OCI-LY1 (cell line): ENCODE data around the gene BDH1.

Experiments
- H2AFZ ChIP-seq: fragments of 200-600 bp; sonication (generic), shearing (Covaris generic); 2 replicates; pipeline ENCODE4 v1.6.0; 2014; ENCODE audit warnings: antibody characterized with exemption, mild to moderate bottlenecking, low read length
- H3F3A ChIP-seq: fragments of 200-600 bp; sonication (generic), shearing (Covaris generic); 2 replicates; pipeline ENCODE4 v1.6.0; 2014; ENCODE audit warnings: mild to moderate bottlenecking, antibody characterized with exemption, low read length, moderate library complexity; ENCODE audit not compliant: insufficient read depth
- H3K27ac ChIP-seq: fragments of 200-600 bp; sonication (generic); 2 replicates; pipeline ENCODE4 v1.5.1; 2014; ENCODE audit warnings: low read length, mixed run types, mild to moderate bottlenecking, low read depth; ENCODE audit not compliant: poor library complexity, severe bottlenecking
- H3K27me3 ChIP-seq: fragments of 200-600 bp; sonication (generic); 2 replicates; pipeline ENCODE4 v1.6.0; 2014; ENCODE audit warnings: antibody characterized with exemption, mild to moderate bottlenecking, low read length, moderate library complexity; ENCODE audit not compliant: insufficient read depth
- H3K36me3 ChIP-seq: fragments of 200-600 bp; sonication (generic); 2 replicates; pipeline ENCODE4 v1.6.1; 2014; ENCODE audit warnings: mild to moderate bottlenecking, antibody characterized with exemption, low read length, moderate library complexity, mixed read lengths; ENCODE audit not compliant: insufficient read depth
- H3K4me1 ChIP-seq: fragments of 200-600 bp; sonication (generic); 2 replicates; pipeline ENCODE4 v1.5.1; 2014; ENCODE audit warnings: mild to moderate bottlenecking, low read length, moderate library complexity; ENCODE audit not compliant: insufficient read depth, severe bottlenecking
- H3K4me2 ChIP-seq: fragments of 200-600 bp; sonication (generic), shearing (Covaris generic); 2 replicates; pipeline ENCODE4 v1.6.1; 2014; ENCODE audit warnings: low read length
- H3K4me3 ChIP-seq: fragments of 200-600 bp; sonication (generic); 2 replicates; pipeline ENCODE4 v1.5.1; 2014; ENCODE audit warnings: low read length, low read depth, mild to moderate bottlenecking, mixed read lengths; ENCODE audit not compliant: poor library complexity, severe bottlenecking
- H3K79me2 ChIP-seq: fragments of 200-600 bp; shearing (Covaris generic); 2 replicates; pipeline ENCODE4 v1.6.1; 2016; ENCODE audit warnings: mixed run types, low read length, mixed read lengths; ENCODE audit not compliant: insufficient read depth
- H3K9ac ChIP-seq: fragments of 200-600 bp; sonication (generic), shearing (Covaris generic); 2 replicates; pipeline ENCODE4 v1.6.1; 2014; ENCODE audit warnings: mild to moderate bottlenecking, low read length, mixed read lengths
- H3K9me2 ChIP-seq: fragments of 200-600 bp; sonication (generic), shearing (Covaris generic); 2 replicates; pipeline ENCODE4 v1.6.1; 2014; ENCODE audit warnings: low read depth, mild to moderate bottlenecking, low read length, mixed read lengths
- H3K9me3 ChIP-seq: fragments of 200-600 bp; shearing (Covaris generic); 2 replicates; pipeline ENCODE4 v1.6.1; 2014; ENCODE audit warnings: low read length, mixed read lengths
- H4K20me1 ChIP-seq: fragments of 200-600 bp; sonication (generic), shearing (Covaris generic); 2 replicates; pipeline ENCODE4 v1.6.0; 2016; ENCODE audit warnings: mild to moderate bottlenecking, low read length; ENCODE audit not compliant: insufficient read depth
- CTCF ChIP-seq: fragments of 200-600 bp; sonication (generic), shearing (Covaris generic); IDR thresholded peaks from 2 replicates; pipeline ENCODE4 v1.5.1; 2017; ENCODE audit warnings: mild to moderate bottlenecking, antibody characterized with exemption, low read length, moderate library complexity, mixed read lengths
- EZH2 ChIP-seq: fragments of 200-600 bp; sonication (generic), shearing (Covaris generic); IDR thresholded peaks from 2 replicates; pipeline ENCODE4 v1.8.0; 2017; ENCODE audit warnings: borderline replicate concordance, mixed run types, mild to moderate bottlenecking, antibody characterized with exemption, low read length, moderate library complexity, mixed read lengths

Gene BDH1

DNA sequence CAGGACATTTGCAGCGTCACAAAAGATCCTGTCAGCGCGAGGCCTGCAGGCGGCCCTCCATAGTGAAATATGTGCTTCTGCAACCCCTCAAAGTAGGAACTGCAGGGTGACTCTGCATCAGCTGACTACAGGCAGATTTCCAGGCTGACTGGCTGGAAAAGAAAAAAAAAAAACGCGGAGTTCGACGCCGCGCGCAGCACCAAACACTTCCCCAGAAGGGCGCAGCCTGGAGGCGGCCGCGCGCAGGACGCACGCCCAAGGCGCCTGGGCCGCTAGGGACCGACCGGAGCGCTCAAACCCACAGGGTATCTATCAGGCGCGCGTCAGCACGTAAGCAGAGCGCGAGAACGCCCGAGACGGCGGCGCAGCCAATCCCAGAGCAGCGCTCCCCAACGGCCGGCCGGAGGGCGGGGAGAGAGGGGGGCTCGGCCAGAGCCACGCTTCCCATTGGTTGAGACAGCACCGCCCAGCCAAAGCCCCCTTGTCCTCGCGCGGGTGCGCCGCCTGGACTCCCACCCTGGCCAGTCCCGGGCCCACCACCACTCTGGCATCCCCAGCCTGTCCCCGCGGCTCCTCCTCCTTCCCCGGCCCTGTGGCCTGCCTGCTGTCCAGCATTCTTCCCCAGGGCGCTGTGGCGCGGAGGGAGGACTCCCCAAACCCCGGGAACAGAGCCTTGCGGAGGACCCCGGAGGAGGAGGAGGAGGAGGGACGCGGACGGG, 1.0 kb downstream of the BDH1 start:
- Histone ChIP-seq H3K79me2 (0 out of 2 replicates have a peak, but pooled peaks cover 5% of the 10 kb centered on the region), H3K9ac (peak overlapping the region; percentile 83)

DNA sequence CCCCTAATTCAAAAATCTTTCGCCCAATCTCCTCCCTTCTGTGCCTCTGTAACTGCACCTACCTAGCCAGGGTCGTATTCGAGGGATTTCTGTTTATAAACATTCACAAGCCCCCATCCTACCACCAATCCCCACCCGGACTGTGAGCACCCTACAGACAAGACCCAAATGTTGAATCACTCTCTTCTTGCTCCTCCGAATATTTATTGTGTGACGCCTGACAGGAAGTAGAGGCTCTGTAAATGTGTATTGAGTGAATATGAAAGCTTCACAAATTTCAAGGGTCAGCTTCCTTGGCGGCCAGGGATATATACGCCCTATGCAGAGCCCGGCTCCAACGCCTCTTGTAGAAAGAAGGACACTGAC, 1.6 kb downstream of the BDH1 start:
- Histone ChIP-seq H3K9ac (peak overlapping the region; percentile 76), H3K4me1 (peaks cover 24% of the 10 kb centered on the region), H3K9me2 (no peaks in the 10 kb centered on the region), H4K20me1 (no peaks in the 10 kb centered on the region), H3K27me3 (no peaks in the 10 kb centered on the region), H3F3A (no peaks in the 10 kb centered on the region), H3K4me3 (peak overlapping the region; percentile 78), H3K4me2 (peak overlapping the region; percentile 82), H3K9me3 (no peaks in the 10 kb centered on the region), H2AFZ (no peak overlapping the region), H3K79me2 (0 out of 2 replicates have a peak, but pooled peaks cover 5% of the 10 kb centered on the region), H3K27ac (peak overlapping the region; percentile 46), H3K36me3 (peaks cover 15% of the 10 kb centered on the region; the same call in 1 of the 2 replicates)
- TF ChIP-seq CTCF (no peak), EZH2 (no peak)

More for the DNA sequence above, 1.0 kb downstream of the BDH1 start:
- Histone ChIP-seq H3K36me3 (peaks cover 15% of the 10 kb centered on the region; the same call in 1 of the 2 replicates), H3F3A (no peaks in the 10 kb centered on the region), H3K4me2 (peak overlapping the region; percentile 82), H2AFZ (no peak overlapping the region), H4K20me1 (no peaks in the 10 kb centered on the region), H3K4me1 (peaks cover 24% of the 10 kb centered on the region), H3K4me3 (peak overlapping the region; percentile 78), H3K9me2 (no peaks in the 10 kb centered on the region), H3K9me3 (no peaks in the 10 kb centered on the region), H3K27ac (peak overlapping the region; percentile 55), H3K27me3 (no peaks in the 10 kb centered on the region)
- TF ChIP-seq CTCF, result peak; percentile 73
- TF ChIP-seq EZH2, result no peak

DNA sequence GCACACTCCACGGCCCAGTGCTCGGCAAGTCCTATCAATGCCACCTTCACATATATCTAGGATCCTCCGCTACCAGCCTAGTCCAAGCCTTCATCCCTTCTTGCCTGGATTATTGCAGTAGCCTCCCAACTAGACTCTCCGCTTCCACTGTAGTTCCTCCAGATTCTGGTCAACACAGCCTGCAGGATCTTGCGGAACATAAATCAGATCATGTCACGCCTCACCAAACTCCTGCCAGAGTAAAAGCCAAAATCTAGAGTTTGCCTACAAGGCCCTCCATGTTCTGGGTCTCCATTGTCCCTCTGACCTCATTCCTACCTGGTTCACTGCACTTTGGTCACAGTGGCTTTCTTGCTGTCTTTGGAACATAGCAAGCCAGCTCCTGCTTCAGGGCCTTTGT, 3.6 kb downstream of the BDH1 start:
- no peak overlapping the region for H3K4me3 ChIP-seq
- H3K79me2 ChIP-seq, result 0 out of 2 replicates have a peak, but pooled peaks cover 5% of the 10 kb centered on the region
- H3K9me2 ChIP-seq, result no peaks in the 10 kb centered on the region
- H2AFZ ChIP-seq, result no peak overlapping the region
- no peaks in the 10 kb centered on the region for H3K27me3 ChIP-seq
- H3K4me1 ChIP-seq, result peaks cover 35% of the 10 kb centered on the region
- H3F3A ChIP-seq, result no peaks in the 10 kb centered on the region
- H3K9ac ChIP-seq, result no peak overlapping the region
- no peak overlapping the region for H3K4me2 ChIP-seq
- H3K9me3 ChIP-seq, result no peaks in the 10 kb centered on the region
- H3K36me3 ChIP-seq, result peaks cover 15% of the 10 kb centered on the region; the same call in 1 of the 2 replicates
- TF ChIP-seq EZH2 (no peak), CTCF (no peak)
- H3K27ac ChIP-seq, result no peak overlapping the region
- H4K20me1 ChIP-seq, result no peaks in the 10 kb centered on the region
